Right atrium auricular region (tissue), 2 donors: Measurements from ENCODE around the gene RGS7BP. TPM values are rescaled to one million over a fixed set of nuclear protein-coding genes. Genes with fewer than 3 reads are reported as not detected.

ENCODE experiments used
- DNase-seq: peaks from one replicate; pipeline ENCODE4 v3.0.0-alpha.2; 2019; ENCODE audit warnings: low spot score
- H3K27ac ChIP-seq, 2 donors: fragments of 200-600 bp; sonication (generic); 1 replicate in 1 of 2; 2 replicates in 1 of 2; pipeline ENCODE4 v1.5.1; 2016 to 2019
- H3K27me3 ChIP-seq, 2 donors: fragments of 200-600 bp; sonication (generic); one replicate each; pipeline versions ENCODE4 v1.5.1 to v1.6.0; 2017 to 2019
- H3K36me3 ChIP-seq: fragments of 200-600 bp; sonication (generic); one replicate; pipeline ENCODE4 v1.5.1; 2016
- H3K4me1 ChIP-seq, 2 donors: fragments of 200-600 bp; sonication (generic); one replicate each; pipeline versions ENCODE4 v1.5.1 to v1.6.0; 2017 to 2019
- H3K4me3 ChIP-seq, 2 donors: fragments of 200-600 bp; sonication (generic); 1 replicate in 1 of 2; 2 replicates in 1 of 2; pipeline ENCODE4 v1.5.1; 2017 to 2019; ENCODE audit warnings: mild to moderate bottlenecking in 1 of 2, moderate library complexity in 1 of 2
- H3K9me3 ChIP-seq, 2 donors: fragments of 200-600 bp; sonication (generic); one replicate each; pipeline ENCODE4 v1.5.1; 2019
- total RNA-seq, 2 donors: library from RNA; depleted of rRNA; stranded (reverse); fragments of >200 nt; gene quantifications; one replicate each; pipeline ENCODE4 v1.1.0, GENCODE V29; 2016
- TF ChIP-seq, protein P1 (sequence below), 2 donors: fragments of 200-600 bp; sonication (generic); IDR thresholded peaks; one replicate each; pipeline ENCODE4 v1.5.1; 2019; ENCODE audit warnings: antibody characterized with exemption in 2 of 2

Gene RGS7BP
- total RNA-seq, 2 donors from 2014 or later, result 2.4 to 3.6 TPM

DNA sequence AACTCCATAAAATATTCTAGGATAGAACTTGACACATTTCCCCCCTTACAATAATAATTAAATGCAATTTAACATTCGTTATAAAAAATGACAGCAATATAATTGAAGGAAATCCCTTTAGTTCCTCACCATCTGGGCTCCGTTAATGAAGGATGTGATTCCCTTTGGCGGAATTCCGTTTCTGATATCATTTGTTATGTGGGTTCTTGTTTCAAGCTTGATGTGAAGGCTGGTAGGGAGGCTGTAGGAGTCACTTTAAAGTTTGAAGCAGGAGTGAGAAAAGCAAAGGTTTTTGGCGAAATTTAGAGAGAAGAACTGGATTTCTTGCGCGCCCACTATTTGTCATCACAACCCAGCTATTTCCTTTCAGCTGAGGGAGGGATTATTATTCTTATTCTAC, 4.0 kb downstream of the RGS7BP start:
- no peak for DNase-seq
- no peak overlapping the region for H3K27ac ChIP-seq
- H3K36me3 ChIP-seq, result no peaks in the 10 kb centered on the region
- no peaks in the 10 kb centered on the region for H3K9me3 ChIP-seq
- TF ChIP-seq, protein P1, sequence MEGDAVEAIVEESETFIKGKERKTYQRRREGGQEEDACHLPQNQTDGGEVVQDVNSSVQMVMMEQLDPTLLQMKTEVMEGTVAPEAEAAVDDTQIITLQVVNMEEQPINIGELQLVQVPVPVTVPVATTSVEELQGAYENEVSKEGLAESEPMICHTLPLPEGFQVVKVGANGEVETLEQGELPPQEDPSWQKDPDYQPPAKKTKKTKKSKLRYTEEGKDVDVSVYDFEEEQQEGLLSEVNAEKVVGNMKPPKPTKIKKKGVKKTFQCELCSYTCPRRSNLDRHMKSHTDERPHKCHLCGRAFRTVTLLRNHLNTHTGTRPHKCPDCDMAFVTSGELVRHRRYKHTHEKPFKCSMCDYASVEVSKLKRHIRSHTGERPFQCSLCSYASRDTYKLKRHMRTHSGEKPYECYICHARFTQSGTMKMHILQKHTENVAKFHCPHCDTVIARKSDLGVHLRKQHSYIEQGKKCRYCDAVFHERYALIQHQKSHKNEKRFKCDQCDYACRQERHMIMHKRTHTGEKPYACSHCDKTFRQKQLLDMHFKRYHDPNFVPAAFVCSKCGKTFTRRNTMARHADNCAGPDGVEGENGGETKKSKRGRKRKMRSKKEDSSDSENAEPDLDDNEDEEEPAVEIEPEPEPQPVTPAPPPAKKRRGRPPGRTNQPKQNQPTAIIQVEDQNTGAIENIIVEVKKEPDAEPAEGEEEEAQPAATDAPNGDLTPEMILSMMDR (IDR thresholded peaks at IDR 0.05), result no peak
- no peaks in the 10 kb centered on the region for H3K27me3 ChIP-seq
- peaks cover 0 to 5% of the 10 kb centered on the region in 2 donors for H3K4me1 ChIP-seq
- H3K4me3 ChIP-seq, result no peak overlapping the region

GRCh38 chr5:64513492-64513891, 7.7 kb downstream of the RGS7BP start:
- no peak for DNase-seq
- no peak overlapping the region for H3K4me3 ChIP-seq
- H3K36me3 ChIP-seq, result no peaks in the 10 kb centered on the region
- no peaks in the 10 kb centered on the region for H3K9me3 ChIP-seq
- no peak overlapping the region for H3K27ac ChIP-seq
- no peaks in the 10 kb centered on the region for H3K4me1 ChIP-seq
- TF ChIP-seq, protein P1 (IDR thresholded peaks at IDR 0.05), result no peak
- no peaks in the 10 kb centered on the region for H3K27me3 ChIP-seq

- H3K4me1 ChIP-seq, result no peaks in the 10 kb centered on the region
- no peak for DNase-seq
- no peak overlapping the region for H3K4me3 ChIP-seq
- H3K36me3 ChIP-seq, result no peaks in the 10 kb centered on the region
- TF ChIP-seq, protein P1 (IDR thresholded peaks at IDR 0.05), result no peak
- H3K9me3 ChIP-seq, result no peaks in the 10 kb centered on the region
- no peak overlapping the region for H3K27ac ChIP-seq
- H3K27me3 ChIP-seq, result no peaks in the 10 kb centered on the region
These were observed 8.8 kb downstream of the RGS7BP start for GRCh38 chr5:64514612-64515011.

- no peaks in the 10 kb centered on the region for H3K4me1 ChIP-seq
- H3K27me3 ChIP-seq, result no peaks in the 10 kb centered on the region
- no peak overlapping the region for H3K4me3 ChIP-seq
- DNase-seq, result no peak
- TF ChIP-seq, protein P1 (IDR thresholded peaks at IDR 0.05), result no peak
- no peaks in the 10 kb centered on the region for H3K36me3 ChIP-seq
- no peak overlapping the region for H3K27ac ChIP-seq
- no peaks in the 10 kb centered on the region for H3K9me3 ChIP-seq
These were observed 10.4 kb downstream of the RGS7BP start for GRCh38 chr5:64516216-64516615.

GRCh38 chr5:64518793-64519192, 13.0 kb downstream of the RGS7BP start:
- DNase-seq, result no peak
- H3K4me1 ChIP-seq, result no peaks in the 10 kb centered on the region
- H3K36me3 ChIP-seq, result no peaks in the 10 kb centered on the region
- TF ChIP-seq, protein P1 (IDR thresholded peaks at IDR 0.05), result no peak
- no peak overlapping the region for H3K27ac ChIP-seq
- H3K4me3 ChIP-seq, result no peak overlapping the region
- H3K9me3 ChIP-seq, result no peaks in the 10 kb centered on the region
- no peaks in the 10 kb centered on the region for H3K27me3 ChIP-seq

GRCh38 chr5:64519263-64519662, 13.4 kb downstream of the RGS7BP start:
- H3K4me1 ChIP-seq, result no peaks in the 10 kb centered on the region
- no peak overlapping the region for H3K4me3 ChIP-seq
- H3K27ac ChIP-seq, result no peak overlapping the region
- no peaks in the 10 kb centered on the region for H3K9me3 ChIP-seq
- TF ChIP-seq, protein P1 (IDR thresholded peaks at IDR 0.05), result no peak
- no peaks in the 10 kb centered on the region for H3K27me3 ChIP-seq
- DNase-seq, result no peak
- no peaks in the 10 kb centered on the region for H3K36me3 ChIP-seq
